Esophagus squamous epithelium (tissue), 4 donors: Measurements from ENCODE around the gene DERA.

Source experiments
- CTCF ChIP-seq, 6 experiments: fragments of 450-650 bp in 4 of 6; fragments of 200-600 bp in 2 of 6; sonication (generic) in 2 of 6; IDR thresholded peaks; one replicate each; pipeline ENCODE4 v1.5.1; 2016 to 2019; ENCODE audit warnings: antibody characterized with exemption in 6 of 6, mild to moderate bottlenecking in 4 of 6, moderate library complexity in 4 of 6
- POLR2A ChIP-seq, 4 donors: fragments of 450-650 bp; IDR thresholded peaks; one replicate each; pipeline ENCODE4 v1.6.1; 2017; ENCODE audit warnings: antibody characterized with exemption in 4 of 4, mild to moderate bottlenecking in 4 of 4, moderate library complexity in 3 of 4

GRCh38 chr12:15882118-15882971 lies 28.8 kb upstream of the DERA start, which contains the start of gene STRAP:
- TF ChIP-seq CTCF (IDR thresholded peaks at IDR 0.05) (no peak), POLR2A (IDR thresholded peaks at IDR 0.05) (peak in 3 of 4 donors; percentile 97 to 99 (median 98))
